Astrocyte of the cerebellum (primary cell): Measurements from ENCODE around the gene THAP4.

ENCODE experiments used
- DNase-seq: peaks from one replicate; pipeline ENCODE4 v3.0.0-alpha.2; 2011; ENCODE audit warnings: low read depth
- H3K4me3 ChIP-seq: 2 replicates; pipeline ENCODE4 v1.5.1; 2011; ENCODE audit warnings: mild to moderate bottlenecking, low read depth, low read length, moderate library complexity
- in situ Hi-C: cut with HindIII; loops from 2 replicates; pipeline ENCODE4 v1.10.0; 2017; ENCODE audit warnings: low sequenced_read_pairs
- TF ChIP-seq, protein P1 (sequence below): IDR thresholded peaks from 2 replicates; pipeline ENCODE4 v1.5.1; 2012; ENCODE audit warnings: low read length, low read depth, moderate library complexity, mild to moderate bottlenecking; ENCODE audit errors: missing control alignments

THAP4 gene

DNA sequence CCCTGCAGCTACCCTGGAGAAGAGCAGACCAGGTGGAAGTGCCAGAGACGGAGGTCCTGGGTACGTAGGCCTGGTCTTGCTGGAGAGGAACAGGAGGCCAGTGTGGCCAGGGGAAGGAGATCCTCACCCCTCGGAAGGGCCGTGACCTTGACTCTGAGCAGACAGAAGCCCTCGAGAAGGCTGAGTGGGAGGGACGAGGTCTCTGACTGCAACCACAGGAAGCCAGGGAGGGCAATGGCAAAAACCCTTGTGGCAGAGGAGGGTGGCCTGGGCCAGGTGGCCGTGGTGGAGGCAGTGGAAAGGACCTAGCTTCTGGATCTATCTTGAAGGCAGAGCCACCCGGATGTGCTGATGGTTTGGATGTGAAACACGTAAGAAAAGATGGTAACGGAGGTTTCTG lies 28.1 kb downstream of the THAP4 start:
- TF ChIP-seq, protein P1, sequence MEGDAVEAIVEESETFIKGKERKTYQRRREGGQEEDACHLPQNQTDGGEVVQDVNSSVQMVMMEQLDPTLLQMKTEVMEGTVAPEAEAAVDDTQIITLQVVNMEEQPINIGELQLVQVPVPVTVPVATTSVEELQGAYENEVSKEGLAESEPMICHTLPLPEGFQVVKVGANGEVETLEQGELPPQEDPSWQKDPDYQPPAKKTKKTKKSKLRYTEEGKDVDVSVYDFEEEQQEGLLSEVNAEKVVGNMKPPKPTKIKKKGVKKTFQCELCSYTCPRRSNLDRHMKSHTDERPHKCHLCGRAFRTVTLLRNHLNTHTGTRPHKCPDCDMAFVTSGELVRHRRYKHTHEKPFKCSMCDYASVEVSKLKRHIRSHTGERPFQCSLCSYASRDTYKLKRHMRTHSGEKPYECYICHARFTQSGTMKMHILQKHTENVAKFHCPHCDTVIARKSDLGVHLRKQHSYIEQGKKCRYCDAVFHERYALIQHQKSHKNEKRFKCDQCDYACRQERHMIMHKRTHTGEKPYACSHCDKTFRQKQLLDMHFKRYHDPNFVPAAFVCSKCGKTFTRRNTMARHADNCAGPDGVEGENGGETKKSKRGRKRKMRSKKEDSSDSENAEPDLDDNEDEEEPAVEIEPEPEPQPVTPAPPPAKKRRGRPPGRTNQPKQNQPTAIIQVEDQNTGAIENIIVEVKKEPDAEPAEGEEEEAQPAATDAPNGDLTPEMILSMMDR, result no peak
- DNase-seq, result no peak
- H3K4me3 ChIP-seq, result no peak overlapping the region
- in situ Hi-C loops, result no loop called here

DNA sequence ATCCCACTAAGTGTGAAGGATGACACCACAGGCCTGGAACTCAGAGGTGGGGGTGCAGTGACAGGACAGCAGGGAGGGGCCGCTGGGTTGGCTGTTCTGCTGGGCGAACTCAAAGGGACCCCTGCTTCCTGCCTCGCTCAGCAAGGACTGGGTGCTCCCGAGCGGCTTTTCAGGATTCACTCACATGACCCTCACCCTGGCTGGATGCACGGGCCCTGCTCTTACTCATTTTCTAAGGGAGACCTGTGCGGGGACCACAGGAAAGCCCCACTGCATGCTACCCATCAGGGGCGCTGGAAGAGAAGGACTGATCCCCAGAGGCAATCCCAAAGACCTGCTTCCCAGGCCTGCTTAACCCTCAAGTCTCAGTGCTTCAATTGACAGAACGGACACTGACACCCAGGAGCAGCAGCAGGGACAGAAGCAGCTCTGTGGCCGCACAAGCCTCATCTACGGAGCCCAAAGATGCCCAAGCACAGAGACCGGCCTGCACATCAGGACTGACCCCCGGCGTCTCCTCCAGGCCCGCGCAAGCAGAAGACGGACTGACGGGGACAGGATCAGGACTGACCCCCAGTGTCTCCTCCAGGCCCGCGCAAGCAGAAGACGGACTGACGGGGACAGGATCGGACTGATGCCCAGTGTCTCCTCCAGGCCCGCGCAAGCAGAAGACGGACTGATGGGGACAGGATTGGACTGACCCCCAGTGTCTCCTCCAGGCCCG lies 29.6 kb downstream of the THAP4 start:
- H3K4me3 ChIP-seq, result no peak overlapping the region
- TF ChIP-seq, protein P1, result no peak
- no peak for DNase-seq
- in situ Hi-C loops, result no loop called here

DNA sequence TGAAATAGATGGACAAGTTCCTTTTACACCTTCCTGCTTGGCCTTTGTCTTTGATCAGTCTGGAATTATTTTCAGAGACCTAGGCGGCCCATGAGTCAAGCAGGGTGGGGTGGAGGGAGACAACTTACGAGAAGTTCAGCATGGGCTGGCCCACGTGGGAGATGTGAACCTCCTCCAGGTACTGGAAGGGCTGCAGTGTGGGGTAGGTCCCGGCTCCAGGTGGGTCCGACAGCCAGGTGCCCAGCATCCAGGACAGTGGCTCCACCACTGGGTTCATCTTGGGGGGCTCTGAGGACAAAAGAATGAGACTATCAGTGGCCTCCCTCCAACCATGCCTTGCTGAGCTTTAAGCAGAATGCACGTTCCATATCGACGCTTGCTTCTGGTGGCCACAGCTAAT lies 30.8 kb downstream of the THAP4 start:
- in situ Hi-C loops, result no loop called here
- no peak for DNase-seq
- H3K4me3 ChIP-seq, result no peak overlapping the region
- TF ChIP-seq, protein P1, result no peak

GRCh38 chr2:241603686-241604085 lies 33.3 kb downstream of the THAP4 start:
- no peak overlapping the region for H3K4me3 ChIP-seq
- TF ChIP-seq, protein P1, result no peak
- in situ Hi-C loops, result no loop called here
- DNase-seq, result no peak

- in situ Hi-C loops, result no loop called here
Measured at GRCh38 chr2:241602720-241603119, 34.2 kb downstream of the THAP4 start.

GRCh38 chr2:241601841-241602240 lies 35.1 kb downstream of the THAP4 start:
- no peak overlapping the region for H3K4me3 ChIP-seq
- DNase-seq, result no peak
- TF ChIP-seq, protein P1, result no peak
- in situ Hi-C loops, result no loop called here

More at GRCh38 chr2:241602720-241603119, 34.2 kb downstream of the THAP4 start:
- TF ChIP-seq, protein P1, result no peak
- no peak overlapping the region for H3K4me3 ChIP-seq
- DNase-seq, result no peak
